Measurements from ENCODE around the gene EFNB3.

The EFNB3 gene

DNA sequence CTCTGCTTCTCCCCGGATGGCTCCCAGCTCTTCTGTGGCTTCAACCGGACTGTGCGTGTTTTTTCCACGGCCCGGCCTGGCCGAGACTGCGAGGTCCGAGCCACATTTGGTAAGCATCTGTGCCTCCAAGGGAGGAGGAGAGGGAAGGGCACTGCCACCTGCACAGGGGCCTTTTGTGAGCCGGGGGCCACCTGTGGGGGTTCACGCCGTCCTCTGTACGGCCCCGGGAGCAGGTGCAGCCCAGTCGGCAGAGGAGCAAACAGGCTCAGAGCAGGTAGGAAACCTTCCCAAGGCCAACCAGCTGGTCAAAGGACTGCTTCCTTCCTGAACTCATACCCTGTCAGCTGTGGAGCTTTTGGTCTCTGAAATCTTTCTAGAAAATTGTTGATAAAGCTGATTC, 3.3 kb upstream of the EFNB3 start:
- no peak for DNase-seq

DNA sequence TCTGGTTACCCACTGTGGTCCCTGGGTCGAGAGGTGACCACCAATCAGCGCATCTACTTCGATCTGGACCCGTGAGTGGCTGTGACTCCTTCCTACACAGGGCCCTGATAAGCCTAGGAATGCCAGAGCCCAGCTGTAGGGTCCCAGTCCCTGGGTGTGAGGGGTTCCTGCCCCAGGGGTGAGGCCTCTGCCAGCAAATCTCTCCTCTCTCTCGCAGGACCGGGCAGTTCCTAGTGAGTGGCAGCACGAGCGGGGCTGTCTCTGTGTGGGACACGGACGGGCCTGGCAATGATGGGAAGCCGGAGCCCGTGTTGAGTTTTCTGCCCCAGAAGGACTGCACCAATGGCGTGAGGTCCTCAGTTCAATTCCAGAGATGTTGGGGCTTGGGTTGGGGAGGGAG, 2.2 kb upstream of the EFNB3 start:
- DNase-seq = no peak

- peak; percentile 98 for DNase-seq
Measured at GRCh38 chr17:7703584-7704479, 1.2 kb upstream of the EFNB3 start.

GRCh38 chr17:7705269-7706255, 560 bp downstream of the EFNB3 start:
- DNase-seq = peak; percentile 25

GRCh38 chr17:7706631-7707354, 1.8 kb downstream of the EFNB3 start:
- DNase-seq = no peak

DNA sequence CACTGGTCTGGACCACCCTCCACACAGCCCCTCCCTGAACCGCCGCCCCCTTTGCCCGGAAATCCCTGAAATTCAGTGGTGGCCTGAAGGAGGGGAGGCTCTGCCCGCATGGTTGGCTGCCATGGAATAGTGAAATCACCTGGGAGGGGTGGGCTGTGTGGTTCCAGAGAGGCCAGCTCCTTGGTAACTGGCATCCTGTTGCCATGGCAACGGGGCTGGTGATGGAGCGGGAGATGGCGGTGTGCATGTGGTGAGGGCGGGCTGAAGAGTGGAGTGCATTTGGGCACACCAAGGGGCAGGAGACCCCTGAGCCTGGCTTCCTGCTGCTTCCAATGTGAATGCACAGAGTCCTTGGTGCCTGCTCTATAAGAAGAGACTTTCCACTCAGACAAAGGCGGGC, 2.4 kb downstream of the EFNB3 start:
- peak; percentile 19 for DNase-seq

GRCh38 chr17:7707858-7708750, 3.1 kb downstream of the EFNB3 start:
- DNase-seq = no peak

GRCh38 chr17:7709031-7709430, 4.0 kb downstream of the EFNB3 start:
- no peak for DNase-seq

DNA sequence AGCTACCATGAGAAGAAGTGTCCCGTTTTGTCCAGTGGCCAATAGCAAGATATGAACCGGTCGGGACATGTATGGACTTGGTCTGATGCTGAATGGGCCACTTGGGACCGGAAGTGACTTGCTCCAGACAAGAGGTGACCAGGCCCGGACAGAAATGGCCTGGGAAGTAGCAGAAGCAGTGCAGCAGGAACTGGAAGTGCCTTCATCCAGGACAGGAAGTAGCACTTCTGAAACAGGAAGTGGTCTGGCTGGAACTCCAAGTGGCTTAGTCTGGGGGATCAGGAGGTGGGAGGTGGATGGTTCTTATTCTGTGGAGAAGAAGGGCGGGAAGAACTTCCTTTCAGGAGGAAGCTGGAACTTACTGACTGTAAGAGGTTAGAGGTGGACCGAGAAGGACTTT, 5.3 kb downstream of the EFNB3 start:
- DNase-seq = no peak

DNA sequence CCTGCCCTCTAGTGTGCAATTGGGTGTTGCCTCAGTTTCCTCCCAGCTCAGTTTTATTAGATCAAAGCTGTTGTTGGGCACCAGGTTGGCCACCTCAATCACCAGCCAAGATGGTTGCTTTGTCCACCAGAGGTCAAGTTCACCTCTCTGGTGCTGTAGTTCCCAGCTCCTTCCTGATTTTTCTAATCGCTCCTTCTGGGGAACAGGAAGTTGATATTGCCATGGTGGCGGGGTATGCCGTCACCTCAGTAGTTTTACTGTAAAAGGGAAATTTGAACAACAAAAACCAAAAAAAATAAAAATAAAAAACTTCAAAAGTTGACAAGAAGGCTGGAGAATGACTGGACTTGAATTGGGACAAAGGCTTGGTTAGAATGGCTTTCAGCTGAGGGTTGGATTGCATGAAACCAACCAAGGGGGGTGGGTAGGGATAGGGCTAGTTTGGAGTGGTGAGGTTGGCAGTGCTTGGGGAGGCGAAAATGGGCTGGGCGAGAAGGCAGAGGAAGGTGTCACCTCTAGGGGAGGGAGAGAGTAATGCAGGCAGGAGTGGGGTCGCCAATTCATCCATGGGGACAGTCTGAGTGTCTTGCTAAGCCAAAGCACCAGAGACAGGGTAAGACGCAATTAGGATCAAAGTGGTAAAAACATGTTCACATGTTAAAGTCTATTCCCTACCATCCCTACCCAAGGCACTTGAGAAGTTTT, 6.2 kb downstream of the EFNB3 start:
- DNase-seq = no peak

DNA sequence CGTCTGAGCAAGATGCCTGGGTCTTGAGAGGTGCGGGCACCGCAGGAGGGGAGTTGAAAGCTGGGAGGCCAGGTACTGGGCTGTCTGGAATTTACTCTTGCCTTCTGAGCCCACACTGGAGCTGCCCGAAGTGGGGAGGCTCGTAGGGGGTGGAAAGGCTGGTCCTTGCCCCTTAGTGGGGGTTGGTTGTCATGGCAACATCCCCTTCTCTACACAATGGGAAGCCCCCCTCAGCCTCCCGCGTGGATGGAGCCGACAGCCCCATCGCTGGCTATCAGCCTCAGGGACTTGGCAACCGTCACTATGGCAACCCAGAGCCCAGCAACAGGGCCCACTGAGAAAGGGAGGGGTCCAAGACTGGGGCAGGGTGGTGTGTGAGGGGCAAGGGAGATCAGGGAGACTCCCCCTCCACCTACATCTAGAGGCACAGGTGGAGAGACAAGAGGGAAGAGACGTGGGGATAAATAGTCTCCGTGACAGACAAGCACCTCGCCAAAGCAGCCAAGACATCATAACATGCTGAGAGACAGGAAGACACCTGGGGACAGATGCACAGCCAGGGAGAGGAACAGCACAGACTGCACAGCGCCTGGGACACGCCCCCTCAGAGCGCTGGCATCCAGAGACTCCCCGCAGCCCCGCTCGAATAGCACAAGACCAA, 7.2 kb downstream of the EFNB3 start:
- DNase-seq = peak; percentile 70

DNA sequence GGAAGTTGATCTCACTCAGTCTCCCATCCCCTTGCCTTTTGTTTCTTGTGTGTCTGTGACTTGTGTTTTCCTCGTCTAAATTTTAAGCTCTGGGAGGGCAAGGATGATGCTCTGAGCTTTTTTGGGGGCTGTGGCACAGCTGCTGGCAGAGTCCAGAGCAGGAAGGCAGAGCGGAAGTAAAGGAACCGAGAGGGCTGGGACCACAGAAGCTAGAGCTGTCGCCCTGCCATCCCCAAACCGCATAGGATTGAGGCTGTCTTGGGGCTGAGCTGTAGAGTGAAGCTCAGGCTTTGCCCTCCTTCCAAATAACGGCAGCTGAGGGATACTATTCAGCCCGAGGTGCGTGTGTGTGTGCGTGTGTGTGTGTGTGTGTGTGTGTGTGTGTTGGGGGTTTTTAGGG, 8.8 kb downstream of the EFNB3 start:
- DNase-seq = no peak

DNA sequence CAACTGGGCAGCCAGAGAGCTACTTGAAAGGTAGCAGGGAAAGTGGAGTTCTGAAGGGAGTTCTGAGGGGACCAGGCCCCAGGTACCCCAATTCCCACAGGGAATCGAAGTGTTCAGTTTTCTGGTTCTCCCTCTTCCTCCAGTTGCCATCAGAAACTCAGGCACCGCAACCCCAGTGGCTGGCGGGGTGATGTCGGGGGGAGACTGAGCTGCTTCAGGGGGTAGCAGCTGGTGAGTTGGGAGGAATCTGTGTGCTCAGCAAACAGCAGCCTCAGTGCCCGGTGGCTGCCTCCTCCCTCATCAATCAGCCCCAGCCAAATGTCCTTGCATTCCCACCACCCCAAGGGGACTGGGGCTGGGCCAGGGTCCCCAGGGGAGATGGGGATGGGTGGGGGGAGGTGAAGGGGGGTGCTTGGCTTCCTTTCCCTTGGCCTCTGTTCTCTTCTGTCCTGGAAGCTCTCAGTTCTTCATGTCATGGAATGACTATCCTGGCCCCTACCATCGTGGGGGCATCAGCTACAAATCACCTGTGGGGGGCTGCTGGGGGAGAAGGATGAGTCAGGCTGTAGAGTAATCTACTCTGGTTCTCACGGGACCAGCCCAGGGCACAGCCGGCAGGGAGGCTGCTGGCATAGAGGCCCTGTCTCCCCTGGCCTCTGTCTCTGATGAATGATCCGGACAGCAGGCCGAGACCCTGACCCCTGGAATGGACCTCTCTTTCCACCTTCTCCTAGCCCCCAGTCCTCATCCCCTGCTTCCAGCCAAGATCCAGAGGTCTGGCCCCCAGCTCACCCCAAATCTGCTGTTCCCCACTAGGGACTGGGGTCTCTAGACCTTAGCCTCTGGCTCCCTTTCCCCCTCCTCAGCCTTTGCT, 10.0 kb downstream of the EFNB3 start:
- DNase-seq = no peak

DNA sequence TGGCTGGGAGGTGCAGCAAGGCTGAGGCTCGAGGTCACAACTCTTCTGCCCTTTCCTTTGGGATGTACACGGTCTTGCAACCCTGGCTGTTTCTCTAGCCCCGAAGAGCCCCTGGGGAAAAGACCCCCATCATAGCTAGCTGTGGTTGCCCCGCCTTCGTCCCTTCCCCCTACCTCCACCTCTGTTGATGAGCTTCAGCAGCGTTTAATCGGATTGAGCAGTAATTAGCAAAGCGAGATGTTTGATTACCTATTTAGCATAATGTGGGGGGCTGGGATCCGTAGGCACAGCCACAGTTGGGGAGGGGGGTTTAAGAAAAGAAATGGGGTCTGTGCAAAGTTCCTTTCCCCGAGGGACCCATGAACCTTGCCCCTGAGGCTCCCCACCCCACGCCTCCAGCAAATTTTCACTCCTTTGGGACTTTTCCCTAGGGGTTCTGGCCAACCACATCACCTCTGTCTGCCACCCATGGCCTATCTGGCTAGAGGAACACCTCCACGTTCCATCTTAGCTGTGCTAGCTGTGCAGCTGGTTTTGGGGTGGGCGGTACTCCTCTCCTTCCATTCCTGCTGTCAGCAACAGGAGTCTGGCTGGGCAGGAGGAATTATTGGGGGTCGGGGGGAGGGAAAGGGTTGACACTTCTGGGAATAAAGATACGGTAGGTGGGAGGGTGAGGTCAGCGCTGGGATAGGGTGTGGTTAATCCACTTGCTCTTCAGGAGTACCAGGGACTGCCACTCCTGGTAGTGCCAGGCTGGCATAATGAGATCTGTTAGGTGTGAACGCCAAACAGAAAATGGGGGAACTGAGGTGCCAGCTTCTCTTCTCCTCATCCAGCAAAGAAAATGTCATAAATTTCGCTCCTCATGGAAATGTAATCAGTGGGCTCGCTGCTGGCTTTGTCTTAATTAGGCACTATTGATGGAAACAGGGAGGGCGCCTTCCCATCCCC, 11.2 kb downstream of the EFNB3 start:
- peak; percentile 59 for DNase-seq

GRCh38 chr17:7716901-7717755, 12.1 kb downstream of the EFNB3 start, which contains the start of gene DNAH2:
Gene DNAH2 (plus strand): TSS chr17:7717744. CDS start chr17:7719735, 1,991 bp downstream.
- DNase-seq = peak; percentile 99

DNA sequence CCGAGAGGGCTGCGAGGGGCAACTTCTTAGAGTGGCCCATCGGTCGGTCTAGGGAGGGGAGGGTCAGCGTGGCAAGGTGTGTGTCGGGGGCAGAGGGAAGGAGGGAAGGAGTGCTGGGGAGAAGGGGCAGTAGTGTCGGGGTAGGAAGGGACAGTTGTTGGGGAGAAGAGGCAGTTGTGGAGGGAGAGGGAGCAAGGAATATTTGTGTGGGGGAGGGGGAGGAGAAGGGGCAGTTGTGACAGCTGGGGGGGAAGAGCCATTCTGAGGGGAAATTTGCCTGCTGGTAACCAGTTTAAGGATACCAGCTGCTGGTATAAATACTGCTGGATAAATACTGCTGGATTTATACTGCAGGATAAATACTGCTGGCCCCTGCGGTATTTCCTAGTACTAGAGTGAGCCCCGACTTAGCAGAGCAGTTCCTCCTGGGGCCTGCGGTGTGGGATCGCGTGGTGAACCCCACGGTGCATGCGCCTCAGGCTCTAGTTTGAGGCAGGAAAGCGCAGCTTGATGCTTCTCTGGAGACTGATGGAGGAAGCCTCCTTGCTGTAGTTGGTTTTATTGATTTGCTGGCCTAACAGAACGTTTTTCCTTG, 12.9 kb downstream of the EFNB3 start:
- DNase-seq = peak; percentile 34

GRCh38 chr17:7719661-7720060, 14.7 kb downstream of the EFNB3 start:
- no peak for DNase-seq
